SHP77 treated with DMSO at 0.1 percent for 48 hours (cell line): Measurements from ENCODE around the gene ZBTB16.

Experiments
- DNase-seq: peaks from one replicate; lab custom pipeline; 2025; lab: John Stamatoyannopoulos, UW

Gene ZBTB16

DNA sequence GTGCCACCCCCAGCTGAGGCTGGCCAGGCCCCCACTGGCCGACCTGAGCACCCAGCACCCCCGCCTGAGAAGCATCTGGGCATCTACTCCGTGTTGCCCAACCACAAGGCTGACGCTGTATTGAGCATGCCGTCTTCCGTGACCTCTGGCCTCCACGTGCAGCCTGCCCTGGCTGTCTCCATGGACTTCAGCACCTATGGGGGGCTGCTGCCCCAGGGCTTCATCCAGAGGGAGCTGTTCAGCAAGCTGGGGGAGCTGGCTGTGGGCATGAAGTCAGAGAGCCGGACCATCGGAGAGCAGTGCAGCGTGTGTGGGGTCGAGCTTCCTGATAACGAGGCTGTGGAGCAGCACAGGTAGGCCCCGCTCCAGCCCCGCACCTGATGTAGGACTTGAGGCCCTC, 4.7 kb downstream of the ZBTB16 start:
- DNase-seq: no peak

- no peak for DNase-seq
Measured at GRCh38 chr11:114065094-114065493, 5.6 kb downstream of the ZBTB16 start.

DNA sequence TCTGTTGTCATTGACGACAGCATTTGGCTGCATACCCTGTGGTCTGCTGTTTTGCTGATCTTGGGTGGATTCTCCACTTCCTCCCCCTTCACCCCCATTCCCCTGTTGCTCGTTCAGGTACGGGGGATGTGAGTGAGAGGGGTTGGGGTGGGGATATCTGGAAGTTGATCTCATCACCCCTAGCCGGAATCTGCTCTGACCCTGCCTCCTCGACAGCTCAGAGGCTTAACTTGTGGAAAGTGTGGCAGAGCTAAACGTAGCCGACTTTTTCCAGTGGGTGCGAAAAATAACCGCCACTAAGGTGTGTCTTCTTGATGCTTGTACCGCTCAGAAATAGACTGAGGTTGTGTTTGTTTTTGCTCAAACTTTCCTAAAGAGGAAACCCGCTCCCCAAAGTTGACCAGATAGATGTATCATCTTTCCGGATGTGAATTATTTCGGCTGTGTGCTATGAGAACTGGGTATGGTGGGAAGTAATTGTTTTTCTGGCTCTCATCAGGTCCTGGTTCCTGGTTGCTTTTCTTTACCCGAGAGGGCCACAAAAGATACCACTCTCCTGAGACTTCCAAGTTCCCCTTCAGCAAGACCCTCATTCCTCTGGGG, 6.6 kb downstream of the ZBTB16 start:
- no peak for DNase-seq

DNA sequence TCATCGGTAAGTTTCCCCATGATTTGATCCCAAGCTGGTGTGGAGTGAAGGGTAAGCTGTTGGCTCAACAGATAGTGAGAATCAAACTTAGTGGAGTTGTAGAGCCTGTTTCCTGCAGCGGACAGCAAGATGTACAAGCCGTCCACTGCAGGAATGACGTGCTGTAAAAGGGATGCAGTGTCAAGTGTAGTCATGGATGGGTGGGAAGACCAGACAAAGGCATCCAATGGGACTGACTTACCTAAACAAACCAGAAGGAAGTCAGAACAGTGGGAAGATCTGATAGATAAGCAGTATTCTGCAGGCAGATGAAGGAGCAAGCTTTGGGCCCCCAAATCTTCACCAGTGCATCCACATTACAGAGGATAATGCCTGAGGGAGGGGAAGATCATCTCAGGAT, 8.8 kb downstream of the ZBTB16 start:
- no peak for DNase-seq

GRCh38 chr11:114070464-114071139, 11.1 kb downstream of the ZBTB16 start:
- no peak for DNase-seq

DNA sequence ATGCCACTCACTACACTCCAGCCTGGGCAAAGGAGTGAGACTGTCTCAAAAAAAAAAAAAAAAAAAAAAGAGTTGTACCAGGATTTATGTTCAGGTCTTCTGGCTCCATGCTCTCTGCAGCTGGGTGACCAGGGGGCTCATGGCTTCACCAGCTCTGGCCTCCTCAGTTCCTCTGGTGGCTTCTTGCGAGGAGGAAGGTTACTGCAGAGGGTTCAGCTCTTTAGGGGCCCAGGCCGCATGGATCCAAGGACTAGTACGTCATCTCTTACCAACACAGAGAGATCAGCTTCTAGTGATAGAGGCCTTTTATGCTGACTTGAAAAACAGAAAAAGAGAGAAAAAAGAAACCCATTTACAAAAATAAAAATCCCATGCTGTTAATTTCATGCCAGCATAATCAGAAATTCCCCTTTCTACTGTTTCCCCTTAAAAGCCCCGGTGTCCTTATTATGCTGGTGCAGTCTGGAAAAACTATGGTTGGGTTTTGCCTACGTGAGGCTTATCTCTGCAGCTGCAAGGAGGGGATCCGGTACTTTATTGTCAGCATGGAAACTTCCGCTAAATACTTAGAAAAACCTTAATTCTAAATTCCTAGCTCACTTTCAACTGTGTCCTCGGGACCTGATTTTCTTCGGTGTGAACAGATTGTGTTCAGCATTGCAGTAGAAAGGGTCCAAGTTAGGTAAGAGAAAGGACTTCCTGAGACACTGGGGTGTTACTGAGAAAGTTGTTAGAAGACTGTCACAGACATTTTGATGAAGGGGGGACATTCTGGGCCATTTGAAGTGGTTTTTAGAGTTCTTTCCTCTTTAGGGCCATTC, 13.7 kb downstream of the ZBTB16 start:
- no peak for DNase-seq

- no peak for DNase-seq
Measured at GRCh38 chr11:114073828-114074381, 14.4 kb downstream of the ZBTB16 start.

GRCh38 chr11:114074546-114075343, 15.2 kb downstream of the ZBTB16 start:
- DNase-seq: no peak

DNA sequence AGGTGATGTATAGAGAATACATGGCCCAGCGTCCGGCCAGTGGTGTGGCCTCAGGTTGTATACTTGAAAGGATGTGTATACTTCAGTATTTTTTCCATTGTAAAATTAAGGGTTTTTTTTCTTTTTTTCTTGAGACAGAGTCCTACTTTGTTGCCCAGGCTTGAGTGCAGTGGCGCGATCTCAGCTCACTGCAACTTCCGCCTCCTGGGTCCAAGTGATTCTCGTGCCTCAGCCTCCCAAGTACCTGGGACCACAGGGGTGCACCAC, 15.8 kb downstream of the ZBTB16 start:
- DNase-seq: no peak

- no peak for DNase-seq
Measured at GRCh38 chr11:114075891-114076441, 16.5 kb downstream of the ZBTB16 start.

DNA sequence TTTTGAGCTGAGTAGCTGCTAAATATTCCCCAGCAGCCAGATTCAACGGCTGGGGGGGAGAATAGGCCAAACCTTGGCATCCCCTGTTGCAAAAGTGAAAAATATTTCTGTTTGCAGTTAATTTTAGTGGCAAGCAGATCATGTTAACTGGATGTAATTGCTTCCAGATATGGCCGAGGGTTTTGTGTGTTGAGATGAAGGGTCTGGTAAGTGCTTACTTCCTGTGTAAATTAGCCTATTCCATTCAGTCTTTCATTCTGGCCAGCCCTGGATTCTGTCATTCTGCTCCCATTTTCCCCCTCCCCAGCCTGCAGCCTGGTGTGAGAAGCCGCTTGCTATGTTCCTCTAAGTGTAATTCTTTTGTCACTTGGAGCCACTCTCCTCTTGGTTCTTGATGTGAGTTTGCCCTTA, 17.4 kb downstream of the ZBTB16 start:
- peak; percentile 57 for DNase-seq

GRCh38 chr11:114077482-114078305, 18.2 kb downstream of the ZBTB16 start:
- DNase-seq: no peak

DNA sequence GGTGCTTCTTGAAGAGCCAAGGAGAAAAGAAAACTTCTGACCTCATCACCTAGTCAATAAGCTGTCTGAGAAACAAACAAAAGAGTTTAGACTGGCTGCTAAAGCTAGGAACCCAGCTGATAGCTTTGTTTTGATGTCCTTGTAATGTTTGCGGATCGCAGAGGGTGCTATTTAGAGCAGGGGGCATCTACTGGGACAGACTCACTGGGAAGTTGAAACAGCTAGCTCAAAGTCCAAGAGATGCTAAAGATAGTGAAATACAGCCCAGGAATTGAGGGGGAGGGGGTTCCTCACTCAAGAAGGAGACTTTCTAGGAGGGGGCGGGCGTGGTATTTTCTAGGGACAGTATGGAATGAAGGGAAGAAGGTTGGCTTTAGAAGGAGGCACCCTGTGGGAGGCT, 18.9 kb downstream of the ZBTB16 start:
- no peak for DNase-seq

DNA sequence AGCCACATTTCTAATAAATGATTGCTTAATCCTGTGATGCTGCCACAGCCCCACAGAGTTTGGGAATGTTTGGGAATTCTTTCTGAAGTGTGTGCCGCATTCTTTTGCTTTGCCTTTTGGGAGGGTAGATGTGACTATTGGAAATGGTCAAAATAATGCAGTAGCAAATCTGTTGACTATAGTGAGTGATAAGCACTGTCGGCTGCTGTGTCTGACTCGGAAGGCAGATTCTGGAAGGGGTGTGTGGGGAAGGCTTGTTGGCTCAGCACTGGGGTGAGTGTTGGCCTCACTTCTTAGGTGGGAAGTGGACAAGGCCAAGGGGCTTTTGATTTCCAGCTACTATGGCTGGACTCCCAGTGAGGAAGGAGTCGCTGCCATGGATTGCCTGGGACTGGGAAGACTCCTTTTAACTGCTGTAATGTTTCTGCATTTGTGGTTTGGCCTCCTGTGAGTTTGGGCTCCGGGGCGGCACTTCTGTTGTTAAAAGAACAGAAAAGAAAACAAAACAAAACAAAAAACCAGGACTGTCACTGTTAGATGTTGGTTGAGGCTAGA, 20.1 kb downstream of the ZBTB16 start:
- DNase-seq: no peak

GRCh38 chr11:114080219-114080618, 20.7 kb downstream of the ZBTB16 start:
- peak; percentile 31 for DNase-seq

GRCh38 chr11:114080769-114081168, 21.3 kb downstream of the ZBTB16 start:
- DNase-seq: no peak

GRCh38 chr11:114081641-114082414, 22.3 kb downstream of the ZBTB16 start:
- DNase-seq: no peak

GRCh38 chr11:114082415-114082748, 22.9 kb downstream of the ZBTB16 start:
- no peak for DNase-seq

DNA sequence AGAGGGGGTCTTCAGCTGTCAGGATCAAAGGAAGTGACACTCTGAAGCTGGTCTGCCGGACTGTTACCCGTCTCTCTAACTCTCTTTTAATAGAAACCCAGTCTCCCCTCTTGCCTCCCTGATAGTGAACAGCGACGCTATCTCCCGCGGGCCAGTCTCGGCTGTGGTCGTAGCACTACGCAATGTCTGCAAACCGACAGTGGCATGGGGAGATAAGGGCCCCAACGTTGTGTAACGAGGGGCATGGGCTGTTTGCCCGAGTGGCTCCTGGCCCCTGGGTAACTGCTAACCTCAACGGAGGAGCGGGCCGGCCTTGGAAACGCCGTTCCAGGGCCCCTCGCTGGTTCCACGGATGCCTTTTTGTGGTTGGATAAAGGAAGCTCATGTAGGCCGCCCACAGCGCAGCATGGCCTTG, 23.3 kb downstream of the ZBTB16 start:
- no peak for DNase-seq
